ENCODE results near the gene ZNF423.

The ZNF423 gene

GRCh38 chr16:49590166-49590871, 265.6 kb downstream of the ZNF423 start:
- TF ChIP-seq CTCF (IDR thresholded peaks at IDR 0.05; ENCODE audit: low read depth, low read length, missing control alignments): no peak
- H3K4me3 ChIP-seq (ENCODE audit: low read depth, low read length): no peak overlapping the region
- DNase-seq (ENCODE audit: low read depth): no peak

GRCh38 chr16:49589544-49590031, 266.3 kb downstream of the ZNF423 start:
- H3K4me3 ChIP-seq (ENCODE audit: low read depth, low read length): no peak overlapping the region
- no peak for DNase-seq (ENCODE audit: low read depth)
- TF ChIP-seq CTCF (IDR thresholded peaks at IDR 0.05; ENCODE audit: low read depth, low read length, missing control alignments): no peak

DNA sequence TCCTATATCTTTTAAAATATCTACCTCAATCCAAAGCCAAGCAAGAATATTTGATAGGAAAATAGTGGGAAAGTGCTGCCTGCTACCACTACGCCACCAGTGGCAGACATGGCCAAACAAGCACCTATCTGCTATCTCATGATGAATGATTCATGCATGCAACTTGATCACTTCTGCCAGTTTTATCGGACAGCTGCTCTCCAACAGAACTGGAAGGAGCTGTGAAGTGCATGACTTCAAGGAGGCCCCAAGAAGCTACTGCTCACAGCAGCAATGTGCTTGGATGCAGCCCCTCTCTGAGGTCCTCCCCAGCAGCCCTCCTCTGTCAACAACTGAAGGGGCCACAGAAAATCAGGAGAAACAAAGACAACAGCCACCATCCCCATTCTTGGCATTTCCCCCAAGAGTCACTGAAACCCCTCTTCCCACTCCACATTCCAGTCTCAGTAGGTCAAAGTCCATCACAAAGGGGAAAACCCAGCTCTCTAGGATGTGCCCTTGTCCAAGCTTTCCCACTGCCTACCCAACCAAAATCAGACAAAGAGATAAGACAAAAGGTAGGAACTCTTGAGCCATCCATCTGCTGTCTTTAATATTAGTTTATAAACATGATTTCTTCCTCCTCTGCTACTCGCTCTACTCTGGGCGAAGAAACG, 267.1 kb downstream of the ZNF423 start:
- TF ChIP-seq CTCF (IDR thresholded peaks at IDR 0.05; ENCODE audit: low read depth, low read length, missing control alignments): no peak
- H3K4me3 ChIP-seq (ENCODE audit: low read depth, low read length): no peak overlapping the region
- DNase-seq (ENCODE audit: low read depth): no peak

DNA sequence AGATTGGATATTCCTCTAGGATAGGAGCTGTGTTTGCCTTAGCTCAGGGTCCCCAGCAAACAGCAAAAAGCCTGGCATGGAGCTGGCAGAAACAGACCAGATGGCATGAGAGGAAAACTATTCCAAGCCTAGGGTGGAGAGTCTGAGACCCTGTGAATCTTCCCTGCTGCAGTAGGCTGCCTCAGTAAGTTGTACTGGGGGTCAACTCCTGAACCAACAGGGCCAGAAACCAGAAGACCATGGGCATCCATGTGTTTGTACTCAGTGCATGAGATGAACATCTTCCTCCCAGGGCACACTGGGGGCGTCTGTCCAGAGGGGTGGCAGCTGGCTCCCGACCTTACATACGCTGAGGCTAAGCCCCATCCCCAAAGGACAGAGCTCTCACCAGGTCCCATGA, 267.9 kb downstream of the ZNF423 start:
- DNase-seq (ENCODE audit: low read depth): no peak
- no peak for TF ChIP-seq CTCF (IDR thresholded peaks at IDR 0.05; ENCODE audit: low read depth, low read length, missing control alignments)
- H3K4me3 ChIP-seq (ENCODE audit: low read depth, low read length): no peak overlapping the region

DNA sequence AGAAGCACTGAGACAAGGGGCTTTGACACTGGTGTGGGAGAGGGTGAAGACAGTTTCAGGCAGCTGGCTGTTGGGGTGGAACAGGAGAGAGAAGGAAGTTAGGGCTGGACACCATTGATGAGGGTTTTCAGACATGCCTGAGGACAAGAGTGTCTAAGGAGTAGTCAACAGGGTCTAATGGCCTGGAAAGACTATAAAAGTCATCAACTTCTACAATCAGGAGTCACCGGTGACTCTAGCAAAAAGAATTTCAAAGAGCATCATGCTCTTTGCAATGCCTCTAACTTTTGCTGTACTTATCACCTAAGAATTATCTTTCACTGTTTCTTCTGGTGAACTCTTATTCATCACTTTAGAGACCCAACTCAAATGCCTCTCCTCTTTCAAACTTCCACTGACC, 268.4 kb downstream of the ZNF423 start:
- no peak for DNase-seq (ENCODE audit: low read depth)
- no peak for TF ChIP-seq CTCF (IDR thresholded peaks at IDR 0.05; ENCODE audit: low read depth, low read length, missing control alignments)
- no peak overlapping the region for H3K4me3 ChIP-seq (ENCODE audit: low read depth, low read length)

DNA sequence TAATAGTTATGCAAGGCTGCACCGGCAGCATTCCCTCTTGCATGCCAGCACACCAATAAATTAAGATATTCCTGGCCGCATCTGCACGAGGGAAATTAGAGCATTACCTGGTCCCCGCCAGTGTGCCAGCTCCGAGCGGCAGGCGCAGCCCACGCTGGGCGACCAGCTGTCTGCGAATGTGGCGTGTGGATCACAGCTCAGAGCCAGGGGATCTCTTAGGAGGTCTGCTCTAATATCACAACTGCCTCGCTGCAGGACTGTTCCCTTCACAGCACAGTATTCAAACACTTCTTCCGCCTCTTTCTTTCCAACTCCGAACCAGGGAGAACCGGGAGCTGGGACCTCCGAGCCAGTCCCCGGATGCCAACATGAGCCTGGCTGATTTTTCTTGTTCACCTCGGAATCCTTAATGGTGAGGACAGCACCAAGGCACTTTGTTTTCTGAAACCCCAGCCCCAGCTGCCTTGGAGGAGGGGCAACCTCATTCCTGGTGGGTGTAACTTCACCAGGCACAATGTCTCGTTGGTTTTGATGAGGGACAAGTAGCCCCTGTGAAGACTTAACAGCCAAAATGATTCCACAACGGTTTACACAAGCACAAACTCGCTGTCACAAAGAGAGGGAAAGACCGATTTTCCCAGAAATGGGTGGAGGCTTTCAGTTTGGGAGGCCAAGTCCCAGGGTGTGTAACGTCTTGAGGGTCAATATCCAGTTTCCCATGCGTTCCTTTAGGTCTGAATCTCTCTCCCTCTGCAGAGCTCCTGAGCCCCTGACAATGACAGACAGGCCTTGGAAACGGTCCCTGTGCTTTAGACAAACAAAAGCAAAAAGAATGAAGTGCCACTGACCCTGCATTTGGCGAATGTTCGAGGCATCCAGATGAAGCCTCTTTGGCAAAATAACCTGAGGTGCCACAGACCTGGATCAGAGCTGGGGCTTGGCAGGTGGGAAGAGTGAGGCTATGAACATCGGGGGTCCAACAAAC, 269.2 kb downstream of the ZNF423 start:
- TF ChIP-seq CTCF (IDR thresholded peaks at IDR 0.05; ENCODE audit: low read depth, low read length, missing control alignments): no peak
- no peak for DNase-seq (ENCODE audit: low read depth)

More for the DNA sequence above, 269.2 kb downstream of the ZNF423 start:
- H3K4me3 ChIP-seq (ENCODE audit: low read depth, low read length): no peak overlapping the region

Measured in GM12864 (cell line).